ENCODE data around the gene HMX1.

Gene HMX1

GRCh38 chr4:8831221-8832112 lies 40.2 kb downstream of the HMX1 start:
- peaks cover 48% of the 10 kb centered on the region for H3K27me3 Mint-ChIP-seq (ENCODE audit: low read depth, poor library complexity)
- H3K36me3 Mint-ChIP-seq (ENCODE audit: low read depth) = no peaks in the 10 kb centered on the region
- H3K27ac Mint-ChIP-seq = no peak overlapping the region
- DNase-seq = no peak
- H3K4me1 Mint-ChIP-seq = peaks cover 4% of the 10 kb centered on the region
- H3K9me3 Mint-ChIP-seq = peaks cover 16% of the 10 kb centered on the region
- H3K4me3 Mint-ChIP-seq = no peak overlapping the region
- no peak for TF ChIP-seq CTCF (IDR thresholded peaks at IDR 0.05)

GRCh38 chr4:8830611-8831200 lies 40.9 kb downstream of the HMX1 start:
- Mint-ChIP-seq H3K36me3 (ENCODE audit: low read depth) (no peaks in the 10 kb centered on the region), H3K4me3 (no peak overlapping the region), H3K4me1 (peaks cover 4% of the 10 kb centered on the region), H3K27me3 (ENCODE audit: low read depth, poor library complexity) (peaks cover 54% of the 10 kb centered on the region), H3K27ac (no peak overlapping the region), H3K9me3 (peaks cover 16% of the 10 kb centered on the region)
- DNase-seq = no peak
- TF ChIP-seq CTCF (IDR thresholded peaks at IDR 0.05) = no peak

GRCh38 chr4:8830056-8830455 lies 41.6 kb downstream of the HMX1 start:
- no peak for DNase-seq
- peaks cover 58% of the 10 kb centered on the region for H3K27me3 Mint-ChIP-seq (ENCODE audit: low read depth, poor library complexity)

GRCh38 chr4:8829584-8829983 lies 42.1 kb downstream of the HMX1 start:
- Mint-ChIP-seq H3K9me3 (peaks cover 16% of the 10 kb centered on the region), H3K4me1 (peaks cover 4% of the 10 kb centered on the region), H3K27me3 (ENCODE audit: low read depth, poor library complexity) (peaks cover 57% of the 10 kb centered on the region), H3K4me3 (no peak overlapping the region), H3K27ac (no peak overlapping the region), H3K36me3 (ENCODE audit: low read depth) (no peaks in the 10 kb centered on the region)
- TF ChIP-seq CTCF (IDR thresholded peaks at IDR 0.05) = no peak
- no peak for DNase-seq

More at GRCh38 chr4:8830056-8830455, 41.6 kb downstream of the HMX1 start:
- Mint-ChIP-seq H3K9me3 (peaks cover 16% of the 10 kb centered on the region), H3K27ac (no peak overlapping the region), H3K36me3 (ENCODE audit: low read depth) (no peaks in the 10 kb centered on the region), H3K4me1 (peaks cover 4% of the 10 kb centered on the region), H3K4me3 (no peak overlapping the region)
- no peak for TF ChIP-seq CTCF (IDR thresholded peaks at IDR 0.05)

GRCh38 chr4:8828869-8829268 lies 42.8 kb downstream of the HMX1 start:
- no peak for TF ChIP-seq CTCF (IDR thresholded peaks at IDR 0.05)
- no peak for DNase-seq
- Mint-ChIP-seq H3K4me3 (no peak overlapping the region), H3K36me3 (ENCODE audit: low read depth) (no peaks in the 10 kb centered on the region), H3K4me1 (peaks cover 4% of the 10 kb centered on the region), H3K27ac (no peak overlapping the region), H3K27me3 (ENCODE audit: low read depth, poor library complexity) (peaks cover 64% of the 10 kb centered on the region), H3K9me3 (peaks cover 16% of the 10 kb centered on the region)
